Measurements from ENCODE around the gene CTIF. TPM values are rescaled to one million over a fixed set of nuclear protein-coding genes. Genes with fewer than 3 reads are reported as not detected.

The CTIF gene
- total and polyA plus RNA-seq, 12 donors, result 20.5 to 159 (median 57.0) TPM

DNA sequence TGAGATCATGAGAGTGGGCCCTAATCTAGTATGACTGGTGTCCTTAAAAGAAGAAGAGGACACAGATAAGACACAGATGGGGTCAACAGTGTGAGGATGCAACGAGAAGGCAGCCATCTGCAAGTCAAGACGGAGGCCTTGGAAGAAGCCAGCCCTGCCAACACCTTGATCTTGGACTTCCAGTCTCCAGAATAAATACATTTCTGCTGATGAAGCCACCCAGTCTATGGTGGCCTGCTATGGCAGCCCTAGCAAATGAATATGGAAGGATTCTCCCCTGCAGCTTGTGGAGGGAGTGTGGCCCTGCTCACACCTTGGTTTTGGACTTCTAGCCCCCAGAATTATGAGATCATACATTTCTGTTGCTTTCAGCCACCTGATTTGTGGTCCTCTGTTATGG, 12.3 kb downstream of the CTIF start:
- Histone ChIP-seq H3K4me3 (no peak overlapping the region), H3K36me3 (replicated peaks in 1 of 2) (no peaks in the 10 kb centered on the region), H3K27ac (no peak overlapping the region), H3K27me3 (no peaks in the 10 kb centered on the region), H3K9me3 (replicated peaks in 1 of 3) (no peaks in the 10 kb centered on the region), H3K4me1 (replicated peaks in 1 of 2) (peaks cover 0 to 27% of the 10 kb centered on the region in 2 donors)
- intact Hi-C loops (cut with DNase I), result no loop called here
- 86 to 100% (median 96%) methylated on average over 2 of the region's 2 CpGs for WGBS, 4 donors
- peak in 1 of 7 donors; percentile 30 for DNase-seq
- TF ChIP-seq, protein P1, sequence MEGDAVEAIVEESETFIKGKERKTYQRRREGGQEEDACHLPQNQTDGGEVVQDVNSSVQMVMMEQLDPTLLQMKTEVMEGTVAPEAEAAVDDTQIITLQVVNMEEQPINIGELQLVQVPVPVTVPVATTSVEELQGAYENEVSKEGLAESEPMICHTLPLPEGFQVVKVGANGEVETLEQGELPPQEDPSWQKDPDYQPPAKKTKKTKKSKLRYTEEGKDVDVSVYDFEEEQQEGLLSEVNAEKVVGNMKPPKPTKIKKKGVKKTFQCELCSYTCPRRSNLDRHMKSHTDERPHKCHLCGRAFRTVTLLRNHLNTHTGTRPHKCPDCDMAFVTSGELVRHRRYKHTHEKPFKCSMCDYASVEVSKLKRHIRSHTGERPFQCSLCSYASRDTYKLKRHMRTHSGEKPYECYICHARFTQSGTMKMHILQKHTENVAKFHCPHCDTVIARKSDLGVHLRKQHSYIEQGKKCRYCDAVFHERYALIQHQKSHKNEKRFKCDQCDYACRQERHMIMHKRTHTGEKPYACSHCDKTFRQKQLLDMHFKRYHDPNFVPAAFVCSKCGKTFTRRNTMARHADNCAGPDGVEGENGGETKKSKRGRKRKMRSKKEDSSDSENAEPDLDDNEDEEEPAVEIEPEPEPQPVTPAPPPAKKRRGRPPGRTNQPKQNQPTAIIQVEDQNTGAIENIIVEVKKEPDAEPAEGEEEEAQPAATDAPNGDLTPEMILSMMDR (IDR thresholded peaks at IDR 0.05), result no peak
- no peak for TF ChIP-seq POLR2A (IDR thresholded peaks at IDR 0.05)

DNA sequence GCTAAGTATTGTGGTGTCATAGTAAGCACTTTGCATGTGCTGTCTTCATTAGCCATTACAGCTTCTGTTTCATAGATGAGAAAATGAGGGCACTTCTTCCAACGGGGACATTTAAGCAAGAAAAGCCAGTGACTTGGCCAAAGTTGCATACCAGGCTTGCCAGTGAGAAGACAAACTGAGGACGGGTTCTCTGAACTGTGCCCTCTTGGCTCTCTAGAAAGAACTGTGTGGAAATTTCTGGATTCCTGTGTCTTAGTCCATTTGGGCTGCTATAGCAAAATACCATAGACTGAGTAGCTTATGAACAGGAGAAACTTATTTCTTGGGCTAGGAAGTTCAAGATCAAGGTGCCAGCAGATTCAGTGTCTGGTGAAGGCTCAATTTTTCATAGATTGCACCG, 13.3 kb downstream of the CTIF start:
- intact Hi-C loops (cut with DNase I), result no loop called here
- TF ChIP-seq POLR2A (IDR thresholded peaks at IDR 0.05), result no peak
- TF ChIP-seq, protein P1 (IDR thresholded peaks at IDR 0.05), result no peak
- DNase-seq, result no peak
- no peak overlapping the region for H3K27ac ChIP-seq
- H3K9me3 ChIP-seq (replicated peaks in 1 of 3), result no peaks in the 10 kb centered on the region
- H3K4me3 ChIP-seq, result no peak overlapping the region
- H3K27me3 ChIP-seq, result no peaks in the 10 kb centered on the region
- no peaks in the 10 kb centered on the region for H3K36me3 ChIP-seq (replicated peaks in 1 of 2)
- H3K4me1 ChIP-seq (replicated peaks in 1 of 2), result peaks cover 0 to 18% of the 10 kb centered on the region in 2 donors
- WGBS, 4 donors, result 85 to 95% (median 91%) methylated on average over 3 of the region's 3 CpGs

DNA sequence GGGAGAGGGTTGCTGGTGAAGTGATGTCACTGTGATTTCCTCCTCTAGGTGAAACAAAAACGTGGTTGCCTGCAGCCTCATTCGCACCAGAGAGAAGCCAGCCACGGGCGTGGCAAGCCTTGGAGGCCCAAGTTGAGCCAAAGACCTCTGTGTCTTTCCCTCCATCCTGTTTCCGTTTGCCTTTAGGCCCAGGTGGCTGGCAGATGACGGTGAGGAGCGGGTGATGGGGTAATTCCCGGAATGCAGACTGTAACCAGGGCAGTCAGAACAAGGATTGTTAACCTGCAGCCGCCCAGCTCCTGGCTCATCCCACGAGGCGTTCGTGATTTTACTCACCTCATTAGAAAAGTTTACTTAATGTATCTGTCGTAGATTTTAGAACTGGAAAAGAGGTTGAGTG, 14.4 kb downstream of the CTIF start:
- H3K36me3 ChIP-seq (replicated peaks in 1 of 2), result no peaks in the 10 kb centered on the region
- intact Hi-C loops (cut with DNase I), result no loop called here
- 89 to 97% (median 92%) methylated on average over 13 of the region's 13 CpGs for WGBS, 4 donors
- no peaks in the 10 kb centered on the region for H3K27me3 ChIP-seq
- peaks cover 0 to 9% of the 10 kb centered on the region in 2 donors for H3K4me1 ChIP-seq (replicated peaks in 1 of 2)
- TF ChIP-seq, protein P1 (IDR thresholded peaks at IDR 0.05), result no peak
- TF ChIP-seq POLR2A (IDR thresholded peaks at IDR 0.05), result no peak
- DNase-seq, result no peak
- no peak overlapping the region for H3K4me3 ChIP-seq
- H3K27ac ChIP-seq, result no peak overlapping the region
- no peaks in the 10 kb centered on the region for H3K9me3 ChIP-seq (replicated peaks in 1 of 3)

DNA sequence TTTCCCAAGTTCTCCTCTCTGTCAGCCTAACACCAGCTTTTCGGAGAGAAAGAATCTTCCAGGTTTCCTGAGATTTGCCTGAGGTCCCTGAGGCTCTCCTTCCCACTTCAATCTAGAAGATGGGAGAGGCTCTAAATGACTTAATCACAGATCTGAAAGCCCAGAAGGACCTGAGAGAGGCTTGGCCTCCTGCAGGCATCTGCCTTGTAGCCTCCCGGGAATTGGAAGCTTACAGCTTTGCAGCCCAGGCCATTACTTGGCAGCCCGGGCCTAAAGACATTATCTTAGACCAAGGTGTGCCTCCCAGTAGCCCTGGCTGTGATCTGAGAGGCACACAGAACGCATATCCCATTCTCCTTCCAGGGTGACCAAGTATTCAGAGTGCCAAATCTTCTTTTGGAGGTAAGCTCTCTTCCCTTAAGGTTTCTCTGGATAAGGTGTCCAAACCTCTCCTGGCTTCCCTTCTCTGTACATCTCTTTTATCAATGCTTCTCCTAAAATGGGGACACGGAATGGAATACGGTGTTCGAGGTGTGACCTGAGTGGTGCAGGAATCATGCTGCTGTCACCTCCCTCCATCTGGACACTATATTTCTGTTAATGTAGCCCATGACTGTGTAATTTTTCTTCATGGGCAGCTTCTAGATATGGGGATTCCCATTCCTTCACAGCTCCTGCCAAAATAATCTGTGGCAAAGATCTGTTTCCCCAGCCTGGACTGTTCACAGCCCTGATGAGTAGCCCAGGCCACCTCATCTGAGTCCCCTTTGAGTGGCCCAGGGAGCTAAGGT, 16.0 kb downstream of the CTIF start:
- H3K27me3 ChIP-seq, result no peaks in the 10 kb centered on the region
- no peaks in the 10 kb centered on the region for H3K9me3 ChIP-seq (replicated peaks in 1 of 3)
- DNase-seq, result no peak
- 84 to 94% (median 93%) methylated on average over 5 to 7 of the region's 7 CpGs for WGBS, 4 donors
- intact Hi-C loops (cut with DNase I), result no loop called here
- no peaks in the 10 kb centered on the region for H3K36me3 ChIP-seq (replicated peaks in 1 of 2)
- no peak overlapping the region for H3K4me3 ChIP-seq
- H3K27ac ChIP-seq, result no peak overlapping the region
- no peaks in the 10 kb centered on the region for H3K4me1 ChIP-seq (replicated peaks in 1 of 2)
- TF ChIP-seq POLR2A (IDR thresholded peaks at IDR 0.05), result no peak
- TF ChIP-seq, protein P1 (IDR thresholded peaks at IDR 0.05), result no peak
